ENCODE results near the gene NOC4L. TPM values are rescaled to one million over a fixed set of nuclear protein-coding genes. Genes with fewer than 3 reads are reported as not detected.

Gene NOC4L
- total RNA-seq, 1 experiment from 2014 or later: 11.9 TPM

DNA sequence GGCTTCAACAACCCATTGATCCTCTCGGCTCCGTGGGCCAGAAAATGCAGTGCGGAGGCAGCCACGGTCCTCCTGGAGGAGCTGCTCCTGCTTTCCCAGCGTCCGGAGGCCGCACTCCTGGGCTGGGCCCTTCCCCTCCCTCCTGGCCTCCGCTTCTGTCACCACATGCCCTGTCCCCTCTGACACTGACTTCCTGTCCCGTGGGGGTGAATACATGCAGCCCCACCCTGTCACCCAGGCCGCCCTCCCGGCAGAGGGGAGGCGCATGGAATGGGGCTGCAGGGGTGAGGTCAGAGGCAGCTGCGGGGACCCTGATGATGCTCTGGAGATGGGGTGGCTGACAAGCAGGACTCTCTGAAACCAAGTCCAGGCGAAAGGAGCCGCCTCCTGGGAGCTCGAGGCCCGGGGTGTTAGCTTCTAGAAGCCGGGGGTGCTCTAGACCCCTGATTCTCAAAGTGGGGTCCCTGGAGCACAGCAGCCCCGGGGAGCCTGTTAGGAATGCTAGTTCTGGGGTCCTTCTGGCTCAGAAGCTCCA lies 32.2 kb downstream of the NOC4L start:
- Histone ChIP-seq H3K4me1 (replicated peaks) (no peaks in the 10 kb centered on the region), H3K4me3 (no peak overlapping the region), H3K27me3 (replicated peaks) (peaks cover 45% of the 10 kb centered on the region), H3K9me3 (replicated peaks) (no peaks in the 10 kb centered on the region), H3K36me3 (no peaks in the 10 kb centered on the region), H3K27ac (no peak overlapping the region)
- no peak for DNase-seq (ENCODE audit: low read depth in 1 of 2, low spot score in 2 of 2)

DNA sequence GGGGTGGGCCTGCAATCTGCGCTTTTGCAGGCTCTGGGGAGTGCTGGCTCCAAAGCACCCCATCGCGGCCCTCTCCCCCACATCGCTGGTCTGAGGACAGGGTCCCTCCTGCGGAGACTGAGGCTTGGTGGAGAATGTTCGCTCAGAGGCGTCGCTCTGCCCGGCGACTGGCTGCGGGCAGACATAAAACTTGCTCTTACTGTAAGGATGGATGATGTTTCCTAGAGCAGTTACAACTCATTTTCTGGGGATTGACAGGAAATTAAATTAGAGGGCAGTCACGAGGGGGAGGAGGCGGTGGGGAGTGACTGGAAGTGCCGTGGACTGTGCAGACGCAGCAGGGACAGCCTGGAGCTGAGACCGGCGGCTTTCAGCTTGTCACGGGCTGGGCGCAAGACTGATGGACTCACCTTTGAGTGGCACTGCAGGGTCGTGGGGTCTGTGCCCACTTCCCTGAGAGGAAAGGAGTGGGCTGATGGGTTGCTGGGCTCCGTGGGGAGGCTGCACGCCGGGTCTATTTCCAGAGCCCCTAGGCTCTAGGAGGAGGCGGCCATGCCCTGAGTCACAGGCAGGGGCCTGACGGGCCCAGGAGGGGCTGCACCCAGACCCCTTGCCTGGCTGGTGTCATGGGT lies 32.8 kb downstream of the NOC4L start:
- no peak for DNase-seq (ENCODE audit: low read depth in 1 of 2, low spot score in 2 of 2)

DNA sequence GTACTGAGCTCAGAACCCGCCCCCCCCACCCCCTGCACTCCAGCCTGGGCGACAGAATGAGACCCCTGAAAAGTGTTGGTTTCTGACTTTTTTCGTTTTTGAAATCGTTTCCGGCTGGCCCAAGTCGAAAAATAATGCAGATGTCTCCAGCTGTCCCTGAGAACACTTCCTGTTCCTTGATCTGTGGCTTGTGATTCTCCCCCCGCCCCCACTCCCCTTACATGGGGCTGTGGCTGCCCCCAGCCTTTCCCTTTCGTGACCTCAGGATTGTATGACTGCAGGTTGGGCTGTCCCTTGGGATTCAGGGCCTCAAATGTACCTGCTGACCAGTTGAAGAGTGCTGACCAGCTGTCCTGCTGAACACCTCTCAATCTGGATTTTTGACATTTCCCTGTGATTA lies 34.1 kb downstream of the NOC4L start:
- Histone ChIP-seq H3K4me1 (replicated peaks) (no peaks in the 10 kb centered on the region), H3K9me3 (replicated peaks) (no peaks in the 10 kb centered on the region), H3K27ac (no peak overlapping the region), H3K27me3 (replicated peaks) (peaks cover 38% of the 10 kb centered on the region), H3K36me3 (no peaks in the 10 kb centered on the region), H3K4me3 (no peak overlapping the region)
- no peak for DNase-seq (ENCODE audit: low read depth in 1 of 2, low spot score in 2 of 2)

More for the DNA sequence above, 32.8 kb downstream of the NOC4L start:
- Histone ChIP-seq H3K4me1 (replicated peaks) (no peaks in the 10 kb centered on the region), H3K4me3 (no peak overlapping the region), H3K9me3 (replicated peaks) (no peaks in the 10 kb centered on the region), H3K27ac (no peak overlapping the region), H3K36me3 (no peaks in the 10 kb centered on the region), H3K27me3 (replicated peaks) (peaks cover 39% of the 10 kb centered on the region)

DNA sequence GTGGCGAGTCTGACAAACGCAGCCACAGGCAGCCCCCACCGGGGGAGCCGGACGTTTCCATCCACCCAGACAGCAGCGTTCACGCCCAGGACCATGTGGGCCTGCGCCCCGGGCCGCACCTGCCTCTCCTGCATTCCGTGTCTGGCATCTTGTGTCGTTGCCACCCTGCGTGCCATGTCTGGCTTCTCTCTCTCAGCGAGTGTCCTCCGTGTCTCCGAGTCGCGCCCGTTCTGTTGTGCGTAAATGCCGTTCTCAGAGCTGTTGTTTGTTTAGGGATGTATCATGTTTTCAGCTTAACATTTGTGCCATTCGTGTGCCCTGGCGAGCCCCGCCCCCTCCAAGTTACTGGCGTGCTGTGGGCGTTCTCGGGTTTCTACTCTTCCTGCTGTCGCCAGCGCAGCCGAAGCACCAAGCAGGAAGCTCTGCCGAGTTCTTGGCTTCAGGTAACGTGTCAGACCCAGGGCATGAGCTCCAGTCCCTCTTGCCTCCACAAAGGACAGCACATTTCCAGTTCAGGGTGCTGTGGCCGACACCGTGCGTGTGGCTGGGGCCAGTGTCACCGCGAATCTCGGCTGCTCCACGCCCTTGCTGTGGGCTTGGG lies 34.6 kb downstream of the NOC4L start:
- H3K27me3 ChIP-seq (replicated peaks): peaks cover 35% of the 10 kb centered on the region
- H3K4me1 ChIP-seq (replicated peaks): no peaks in the 10 kb centered on the region
- no peaks in the 10 kb centered on the region for H3K36me3 ChIP-seq
- DNase-seq (ENCODE audit: low read depth in 1 of 2, low spot score in 2 of 2): no peak
- H3K9me3 ChIP-seq (replicated peaks): no peaks in the 10 kb centered on the region
- H3K27ac ChIP-seq: no peak overlapping the region
- no peak overlapping the region for H3K4me3 ChIP-seq

DNA sequence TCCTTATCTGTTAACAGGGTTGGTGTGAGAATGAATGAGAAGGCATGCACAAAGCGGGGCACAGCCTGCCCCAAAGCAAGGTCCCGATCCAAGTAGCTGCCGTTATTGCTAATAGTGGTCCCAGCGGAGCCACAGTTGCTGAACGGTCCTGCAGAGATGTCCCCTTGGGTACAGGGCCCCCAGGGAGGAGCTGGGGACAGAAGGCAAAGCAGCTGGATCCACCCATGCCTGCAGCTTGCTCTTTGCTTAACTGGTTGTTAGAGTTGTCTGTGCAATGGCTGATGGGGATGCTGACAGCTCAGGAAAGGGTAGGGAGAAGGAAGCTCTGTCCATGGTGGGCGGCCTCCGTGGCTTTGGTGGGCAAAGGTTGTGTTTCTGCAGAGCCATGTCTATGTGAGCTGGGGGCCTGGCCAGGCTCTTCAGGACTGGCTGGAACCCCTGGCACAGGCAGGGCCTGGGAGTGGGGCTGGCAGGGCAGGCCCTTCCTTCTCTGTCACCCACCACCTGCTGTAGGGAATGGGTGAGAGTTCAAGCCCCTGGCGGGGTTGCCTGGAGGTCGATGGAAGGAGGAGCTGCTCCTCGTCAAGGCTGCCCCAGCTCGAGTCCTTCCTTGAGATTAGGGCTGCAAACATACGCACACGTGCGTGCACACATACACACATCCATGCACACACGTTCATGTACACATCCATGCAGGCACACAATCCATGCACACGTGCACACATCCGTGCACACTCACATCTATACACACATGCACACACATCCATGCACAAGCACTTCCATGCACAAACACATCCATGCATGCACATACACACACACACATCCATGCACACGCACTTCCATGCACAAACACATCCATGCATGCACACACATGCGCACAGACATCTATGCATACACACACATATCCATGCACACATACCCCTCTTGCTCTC lies 35.4 kb downstream of the NOC4L start:
- H3K27me3 ChIP-seq (replicated peaks): peaks cover 35% of the 10 kb centered on the region
- no peak for DNase-seq (ENCODE audit: low read depth in 1 of 2, low spot score in 2 of 2)
- no peaks in the 10 kb centered on the region for H3K36me3 ChIP-seq
- no peak overlapping the region for H3K27ac ChIP-seq
- H3K4me3 ChIP-seq: no peak overlapping the region
- no peaks in the 10 kb centered on the region for H3K9me3 ChIP-seq (replicated peaks)
- H3K4me1 ChIP-seq (replicated peaks): no peaks in the 10 kb centered on the region

DNA sequence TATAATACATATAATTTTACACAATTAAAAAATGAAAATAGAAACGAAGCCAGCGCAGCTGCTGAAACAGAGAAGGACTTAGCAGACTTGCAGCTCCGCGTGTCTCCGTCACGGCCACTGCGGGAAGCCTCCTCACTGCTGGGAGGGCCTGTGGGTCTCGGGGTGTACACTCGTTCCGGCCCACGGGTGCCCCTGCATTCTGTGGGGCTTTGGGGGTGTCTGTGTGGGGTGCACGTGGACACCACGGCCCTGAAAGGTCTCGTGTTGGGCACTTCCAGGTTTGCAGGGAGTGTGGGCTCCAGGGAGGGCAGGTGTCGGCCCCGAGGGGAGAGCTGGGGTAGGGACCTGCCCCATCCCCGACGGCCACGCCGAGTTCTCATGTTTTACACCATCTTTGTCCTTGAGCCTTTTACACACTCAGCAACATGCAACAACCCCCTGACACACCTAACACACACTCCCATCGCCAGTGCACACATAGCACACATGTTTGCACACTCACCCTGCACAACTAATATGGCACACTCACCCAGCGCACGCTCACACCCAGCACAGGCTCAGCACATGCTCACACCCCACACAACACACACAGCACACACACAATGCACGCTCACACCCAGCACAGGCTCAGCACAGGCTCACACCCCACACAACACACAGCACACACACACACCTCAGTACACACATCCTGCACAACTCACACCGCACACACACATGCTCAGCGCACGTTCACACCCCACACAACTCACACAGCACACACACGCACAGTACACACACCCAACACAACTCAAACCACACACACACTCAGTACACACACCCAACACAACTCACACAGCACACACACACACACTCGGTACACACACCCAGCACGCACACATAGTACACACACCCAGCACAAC lies 36.6 kb downstream of the NOC4L start:
- no peak for DNase-seq (ENCODE audit: low read depth in 1 of 2, low spot score in 2 of 2)
- no peak overlapping the region for H3K27ac ChIP-seq
- H3K27me3 ChIP-seq (replicated peaks): peaks cover 39% of the 10 kb centered on the region
- no peaks in the 10 kb centered on the region for H3K4me1 ChIP-seq (replicated peaks)
- no peaks in the 10 kb centered on the region for H3K36me3 ChIP-seq
- H3K4me3 ChIP-seq: no peak overlapping the region
- H3K9me3 ChIP-seq (replicated peaks): no peaks in the 10 kb centered on the region

DNA sequence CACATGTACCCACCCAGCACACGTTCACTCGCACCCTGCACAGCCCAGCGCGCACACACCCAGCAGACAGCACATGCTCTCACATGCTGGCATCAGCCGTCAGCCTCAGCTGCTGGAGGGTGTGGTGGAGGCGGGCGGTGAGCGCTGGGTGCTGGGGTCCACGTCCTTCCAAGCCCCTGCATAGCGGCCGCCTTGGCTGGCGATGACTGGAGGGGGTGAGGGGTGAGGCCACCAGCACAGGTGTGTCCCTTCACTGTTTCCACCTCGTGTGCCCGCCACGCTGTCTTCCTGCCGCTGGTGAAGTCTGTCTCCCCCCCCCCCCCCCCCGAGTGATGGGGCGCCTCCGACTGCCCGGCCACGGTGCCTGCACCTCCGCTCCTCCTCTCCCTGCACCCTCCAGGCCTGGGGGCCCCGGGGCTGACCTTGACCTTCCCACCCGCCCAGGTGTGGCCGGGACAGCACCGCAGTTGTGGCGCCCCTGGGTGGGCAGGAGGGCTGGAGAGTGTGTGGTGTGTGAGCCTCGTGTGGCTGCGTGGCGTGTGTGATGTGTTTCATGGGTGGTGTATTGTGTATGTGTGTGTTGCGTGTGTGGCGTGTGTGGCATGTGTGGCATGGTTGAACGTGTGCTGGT lies 37.4 kb downstream of the NOC4L start:
- DNase-seq (ENCODE audit: low read depth in 1 of 2, low spot score in 2 of 2): no peak
- Histone ChIP-seq H3K27ac (no peak overlapping the region), H3K4me3 (no peak overlapping the region), H3K9me3 (replicated peaks) (no peaks in the 10 kb centered on the region), H3K36me3 (no peaks in the 10 kb centered on the region), H3K27me3 (replicated peaks) (peaks cover 39% of the 10 kb centered on the region), H3K4me1 (replicated peaks) (no peaks in the 10 kb centered on the region)

DNA sequence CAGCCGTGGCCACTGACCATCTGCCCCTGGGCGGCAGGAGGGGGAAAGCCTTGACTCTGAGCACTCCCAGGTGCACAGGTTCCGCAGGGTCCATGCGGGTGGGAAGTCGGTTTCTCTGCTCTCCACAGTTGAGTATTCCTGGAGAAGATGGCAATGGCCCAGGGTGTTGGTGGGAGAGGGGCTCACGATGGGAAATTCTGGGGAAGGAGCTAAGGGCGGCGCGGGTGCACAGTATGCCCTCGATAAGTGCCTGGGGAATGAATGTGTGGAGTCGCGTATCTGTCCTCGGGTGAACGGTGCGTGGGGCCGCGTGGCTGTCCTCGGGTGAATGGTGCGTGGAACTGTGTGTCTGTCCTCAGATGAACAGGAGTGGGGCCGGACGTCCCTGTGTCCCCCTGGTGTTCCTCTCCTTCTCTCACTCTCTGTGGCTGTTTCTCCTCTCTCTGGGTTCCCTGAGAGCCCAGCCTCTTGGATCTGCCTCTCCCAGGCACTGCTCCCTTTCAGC lies 38.0 kb downstream of the NOC4L start:
- no peak overlapping the region for H3K27ac ChIP-seq
- no peak overlapping the region for H3K4me3 ChIP-seq
- H3K36me3 ChIP-seq: no peaks in the 10 kb centered on the region
- no peaks in the 10 kb centered on the region for H3K9me3 ChIP-seq (replicated peaks)
- H3K27me3 ChIP-seq (replicated peaks): peaks cover 36% of the 10 kb centered on the region
- no peak for DNase-seq (ENCODE audit: low read depth in 1 of 2, low spot score in 2 of 2)
- H3K4me1 ChIP-seq (replicated peaks): no peaks in the 10 kb centered on the region

DNA sequence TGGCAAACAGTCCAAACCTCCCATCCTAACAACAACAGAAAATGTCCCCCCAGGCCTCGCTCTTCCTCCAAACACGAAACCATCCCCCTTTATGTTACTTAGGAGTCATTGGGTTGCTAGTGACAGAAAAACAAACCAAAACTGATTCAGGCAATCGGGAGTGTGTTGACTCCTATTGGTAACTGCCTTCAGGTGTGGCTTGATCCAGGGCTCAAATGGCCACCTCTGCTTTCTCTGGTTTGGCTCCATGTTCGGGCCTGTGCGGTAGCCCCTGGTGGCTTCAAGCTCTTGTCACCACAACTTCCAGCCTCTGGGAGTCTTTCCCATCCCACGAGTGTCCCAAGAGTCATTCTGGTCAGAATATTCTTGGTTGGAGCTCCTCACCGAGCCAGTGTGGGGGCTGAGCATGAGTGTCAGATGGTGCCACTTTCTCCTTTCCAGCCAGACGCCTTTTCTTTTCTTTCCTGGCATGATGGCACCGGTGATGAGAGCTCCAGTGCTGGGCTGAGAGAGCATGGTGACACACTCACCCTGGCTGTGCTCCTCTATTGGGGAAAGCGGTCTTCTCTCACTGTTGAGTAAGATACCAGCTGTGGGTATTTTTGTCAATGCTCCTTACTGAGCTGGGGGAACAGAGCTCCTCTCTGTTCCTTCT lies 38.6 kb downstream of the NOC4L start:
- Histone ChIP-seq H3K36me3 (no peaks in the 10 kb centered on the region), H3K4me1 (replicated peaks) (no peaks in the 10 kb centered on the region), H3K4me3 (no peak overlapping the region), H3K27me3 (replicated peaks) (peaks cover 32% of the 10 kb centered on the region), H3K9me3 (replicated peaks) (no peaks in the 10 kb centered on the region), H3K27ac (no peak overlapping the region)
- no peak for DNase-seq (ENCODE audit: low read depth in 1 of 2, low spot score in 2 of 2)

DNA sequence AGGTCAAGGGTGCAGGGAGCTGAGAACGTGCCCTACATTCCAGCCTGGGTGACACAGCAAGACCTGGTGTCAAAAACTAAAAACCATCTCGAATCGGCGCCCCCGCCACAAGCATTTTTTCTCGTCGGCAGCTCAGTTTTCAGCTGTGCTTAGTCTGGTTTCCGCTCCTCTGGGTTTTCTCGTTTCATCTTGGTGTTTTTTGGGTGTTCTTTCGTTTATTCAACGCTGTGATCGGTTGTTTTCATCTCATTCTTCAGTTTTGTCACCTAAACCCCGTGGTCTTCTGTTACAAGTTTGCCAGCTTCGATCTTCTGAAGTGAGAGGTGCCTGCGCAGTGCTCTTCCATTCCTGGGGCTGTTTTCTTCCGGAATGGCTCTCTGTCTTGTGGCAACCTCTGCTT lies 41.4 kb downstream of the NOC4L start:
- H3K4me1 ChIP-seq (replicated peaks): peaks cover 11% of the 10 kb centered on the region
- no peaks in the 10 kb centered on the region for H3K36me3 ChIP-seq

DNA sequence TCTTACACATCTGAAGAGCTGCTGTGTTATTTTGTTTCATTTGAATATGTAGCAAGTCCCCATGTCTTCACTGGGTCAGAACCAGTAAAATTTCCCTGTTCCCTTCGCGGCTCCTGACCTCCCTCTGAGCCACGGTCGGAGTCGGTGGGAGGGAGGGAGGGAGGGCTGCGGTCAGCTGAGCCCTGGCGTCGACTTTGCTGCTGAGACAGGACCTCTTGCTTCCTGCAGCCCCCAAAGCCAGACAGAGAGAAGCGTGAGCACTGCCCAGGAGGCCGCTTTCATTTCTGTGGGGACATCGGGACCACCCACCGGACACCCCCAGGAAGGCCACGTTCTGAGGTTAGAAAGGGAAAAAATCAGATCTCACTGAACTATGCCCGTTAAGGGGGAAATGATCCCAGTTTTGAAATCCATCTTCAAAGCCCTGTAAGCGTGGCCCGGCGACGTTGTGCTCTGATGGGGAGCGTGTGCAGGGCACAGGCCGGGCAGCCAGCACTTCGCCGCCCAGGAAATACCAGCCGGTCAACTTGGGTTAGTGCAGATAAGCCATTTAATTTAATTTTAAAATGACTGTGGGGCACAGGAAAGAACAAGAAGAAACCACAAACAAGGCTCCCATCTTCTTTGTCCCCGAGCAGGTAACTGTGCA lies 42.1 kb downstream of the NOC4L start:
- Histone ChIP-seq H3K9me3 (replicated peaks) (no peaks in the 10 kb centered on the region), H3K4me3 (no peak overlapping the region), H3K27me3 (replicated peaks) (peaks cover 27% of the 10 kb centered on the region), H3K4me1 (replicated peaks) (peaks cover 11% of the 10 kb centered on the region), H3K27ac (no peak overlapping the region), H3K36me3 (no peaks in the 10 kb centered on the region)
- no peak for DNase-seq (ENCODE audit: low read depth in 1 of 2, low spot score in 2 of 2)

More for the DNA sequence above, 41.4 kb downstream of the NOC4L start:
- no peak for DNase-seq (ENCODE audit: low read depth in 1 of 2, low spot score in 2 of 2)
- Histone ChIP-seq H3K27ac (no peak overlapping the region), H3K27me3 (replicated peaks) (peaks cover 27% of the 10 kb centered on the region), H3K9me3 (replicated peaks) (no peaks in the 10 kb centered on the region), H3K4me3 (no peak overlapping the region)

All from SJSA1 (cell line).